ENCODE data around the gene KCND1. TPM values are rescaled to one million over a fixed set of nuclear protein-coding genes. Genes with fewer than 3 reads are reported as not detected.
A peak's percentile ranks its signal among the peaks of the same experiment; 100 is the strongest.
"Not testable (repeated sequence)": the region's sequence is repeated elsewhere in the genome, so short reads cannot be mapped to it uniquely, and the experiment has no call there.

KCND1 gene
- under 1 TPM; 0.61 to 0.76 TPM for total RNA-seq
- long read RNA-seq = 0 reads

GRCh38 chrX:48971249-48972219 lies at the start of gene KCND1:
Gene KCND1, minus strand, starts transcription at chrX:48971844. Its CDS starts 1,573 bp downstream, at chrX:48970271.
- peak; percentile 29 to 39 for DNase-seq
- intact Hi-C loops (cut with DNase I, micrococcal nuclease) = no loop called here
- peak; percentile 35 for ATAC-seq

GRCh38 chrX:49019599-49020249 lies 48.1 kb upstream of the KCND1 start:
- intact Hi-C loops (cut with DNase I, micrococcal nuclease) = no loop called here
- DNase-seq (no peak), ATAC-seq (no peak)

GRCh38 chrX:49019050-49019449 lies 47.4 kb upstream of the KCND1 start:
- intact Hi-C loops (cut with DNase I, micrococcal nuclease) = no loop called here
- DNase-seq (no peak), ATAC-seq (no peak)

GRCh38 chrX:49003696-49004095 lies 32.1 kb upstream of the KCND1 start:
- DNase-seq = no peak
- intact Hi-C loops (cut with DNase I, micrococcal nuclease) = no loop called here
- no peak for ATAC-seq

- intact Hi-C loops (cut with DNase I, micrococcal nuclease) = no loop called here
These were observed 30.7 kb upstream of the KCND1 start, which contains the start of gene GRIPAP1 for GRCh38 chrX:49002091-49002935. Gene GRIPAP1, minus strand, starts transcription at chrX:49002264. Its CDS starts 35 bp downstream, at chrX:49002229.

GRCh38 chrX:49001521-49002090 lies 30.0 kb upstream of the KCND1 start:
- intact Hi-C loops (cut with DNase I, micrococcal nuclease) = no loop called here
- ATAC-seq = peak; percentile 33
- DNase-seq = peak in 1 of 2 donors; percentile 18

More at GRCh38 chrX:49002091-49002935, 30.7 kb upstream of the KCND1 start, which contains the start of gene GRIPAP1:
- ATAC-seq (peak; percentile 94), DNase-seq (peak; percentile 71 to 76)

- ATAC-seq = no peak
- no peak for DNase-seq
- intact Hi-C loops (cut with DNase I, micrococcal nuclease) = no loop called here
These were observed 29.0 kb upstream of the KCND1 start for GRCh38 chrX:49000636-49001035.

- intact Hi-C loops (cut with DNase I, micrococcal nuclease) = no loop called here
- DNase-seq = no peak
- ATAC-seq = no peak
These were observed 27.4 kb upstream of the KCND1 start for GRCh38 chrX:48999030-48999429.

GRCh38 chrX:48998391-48998790 lies 26.7 kb upstream of the KCND1 start:
- DNase-seq (no peak), ATAC-seq (no peak)
- intact Hi-C loops (cut with DNase I, micrococcal nuclease) = no loop called here

GRCh38 chrX:48997865-48998264 lies 26.2 kb upstream of the KCND1 start:
- no peak for ATAC-seq
- intact Hi-C loops (cut with DNase I, micrococcal nuclease) = no loop called here
- DNase-seq = no peak

- no peak for ATAC-seq
- no peak for DNase-seq
- intact Hi-C loops (cut with DNase I, micrococcal nuclease) = no loop called here
These were observed 25.8 kb upstream of the KCND1 start for GRCh38 chrX:48997455-48997854.

GRCh38 chrX:48996969-48997368 lies 25.3 kb upstream of the KCND1 start:
- intact Hi-C loops (cut with DNase I, micrococcal nuclease) = no loop called here
- no peak for ATAC-seq
- no peak for DNase-seq

- ATAC-seq (no peak), DNase-seq (no peak)
- intact Hi-C loops (cut with DNase I, micrococcal nuclease) = no loop called here
These were observed 20.7 kb upstream of the KCND1 start for GRCh38 chrX:48992341-48992740.

- DNase-seq (no peak), ATAC-seq (no peak)
- intact Hi-C loops (cut with DNase I, micrococcal nuclease) = no loop called here
These were observed 17.8 kb upstream of the KCND1 start for GRCh38 chrX:48989483-48989882.

GRCh38 chrX:48983896-48984295 lies 12.3 kb upstream of the KCND1 start:
- ATAC-seq = no peak
- no peak for DNase-seq
- intact Hi-C loops (cut with DNase I, micrococcal nuclease) = no loop called here

- intact Hi-C loops (cut with DNase I, micrococcal nuclease) = no loop called here
- ATAC-seq (no peak), DNase-seq (no peak)
These were observed 11.4 kb upstream of the KCND1 start for GRCh38 chrX:48983081-48983480.

- no peak for DNase-seq
- ATAC-seq = no peak
- intact Hi-C loops (cut with DNase I, micrococcal nuclease) = no loop called here
These were observed 9.5 kb upstream of the KCND1 start for GRCh38 chrX:48981178-48981577.

GRCh38 chrX:48980341-48980740 lies 8.7 kb upstream of the KCND1 start:
- intact Hi-C loops (cut with DNase I, micrococcal nuclease); DNase-seq; ATAC-seq: not testable (repeated sequence)

- DNase-seq = no peak
- no peak for ATAC-seq
- intact Hi-C loops (cut with DNase I, micrococcal nuclease) = no loop called here
These were observed 6.6 kb upstream of the KCND1 start for GRCh38 chrX:48978226-48978625.

Data from left colon (tissue), 2 donors.